Adrenal gland (tissue), 5 donors: Measurements from ENCODE around the gene GSK3A.

Experiments used
- CTCF ChIP-seq, 6 experiments: fragments of 450-650 bp in 4 of 6; fragments of 200-600 bp in 2 of 6; sonication (generic) in 1 of 6; IDR thresholded peaks; 1 replicate in 5 of 6; 2 replicates in 1 of 6; pipeline versions ENCODE4 v1.5.1 to v1.8.0; 2016 to 2021; ENCODE audit warnings: antibody characterized with exemption in 6 of 6, mild to moderate bottlenecking in 2 of 6, moderate library complexity in 1 of 6
- POLR2A ChIP-seq, 2 donors: fragments of 450-650 bp; IDR thresholded peaks; one replicate each; pipeline ENCODE4 v1.6.1; 2017; ENCODE audit warnings: antibody characterized with exemption in 2 of 2, mild to moderate bottlenecking in 2 of 2, moderate library complexity in 1 of 2
- donor health status: DM: no; HTN: no; CAD: no.

DNA sequence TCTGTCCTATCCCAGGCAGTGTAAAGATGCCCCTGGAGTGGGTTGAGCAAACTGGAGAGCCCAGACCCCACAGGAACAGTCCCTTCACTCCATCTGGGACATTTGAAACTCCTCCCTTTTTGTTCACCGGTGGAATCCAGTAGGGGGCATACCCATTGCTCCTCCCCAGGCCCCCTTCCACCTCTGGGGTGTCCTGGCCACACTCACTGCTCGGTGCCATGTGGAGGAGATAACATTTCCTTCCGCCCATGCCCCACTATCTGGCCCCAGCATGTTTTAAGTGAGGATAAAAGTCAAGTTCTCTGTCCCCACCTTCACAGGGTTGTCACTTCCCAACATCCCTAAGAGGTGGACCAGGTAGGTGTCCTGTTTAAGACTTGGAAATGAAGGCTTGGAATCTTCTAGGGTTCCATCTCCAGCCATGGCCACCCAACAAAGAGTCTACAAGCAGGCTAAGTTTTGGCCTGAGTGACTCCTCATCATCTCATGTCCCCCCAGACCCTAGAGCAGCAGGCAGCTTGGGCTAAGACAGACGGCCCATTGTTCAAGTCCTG is 13.0 kb downstream of the GSK3A start:
- no peak for TF ChIP-seq CTCF (IDR thresholded peaks at IDR 0.05)
- no peak for TF ChIP-seq POLR2A (IDR thresholded peaks at IDR 0.05)
